D721Med (cell line): ENCODE measurements around the gene COL4A2.

Experiments used
- DNase-seq: peaks from one replicate; pipeline ENCODE4 v3.0.0; 2011; ENCODE audit warnings: low spot score; ENCODE audit not compliant: insufficient read length
- FAIRE-seq: peaks from 2 replicates; lab custom pipeline; 2011; peaks lifted over from hg19 to GRCh38; lab: Jason Lieb, UNC
- TF ChIP-seq, protein P1 (sequence below): IDR thresholded peaks from 2 replicates; pipeline ENCODE4 v1.5.1; 2012; ENCODE audit warnings: mild to moderate bottlenecking, control low read depth; ENCODE audit not compliant: insufficient read depth; ENCODE audit errors: missing control alignments

COL4A2 gene

GRCh38 chr13:110506396-110506795, 199.3 kb downstream of the COL4A2 start:
- TF ChIP-seq, protein P1, sequence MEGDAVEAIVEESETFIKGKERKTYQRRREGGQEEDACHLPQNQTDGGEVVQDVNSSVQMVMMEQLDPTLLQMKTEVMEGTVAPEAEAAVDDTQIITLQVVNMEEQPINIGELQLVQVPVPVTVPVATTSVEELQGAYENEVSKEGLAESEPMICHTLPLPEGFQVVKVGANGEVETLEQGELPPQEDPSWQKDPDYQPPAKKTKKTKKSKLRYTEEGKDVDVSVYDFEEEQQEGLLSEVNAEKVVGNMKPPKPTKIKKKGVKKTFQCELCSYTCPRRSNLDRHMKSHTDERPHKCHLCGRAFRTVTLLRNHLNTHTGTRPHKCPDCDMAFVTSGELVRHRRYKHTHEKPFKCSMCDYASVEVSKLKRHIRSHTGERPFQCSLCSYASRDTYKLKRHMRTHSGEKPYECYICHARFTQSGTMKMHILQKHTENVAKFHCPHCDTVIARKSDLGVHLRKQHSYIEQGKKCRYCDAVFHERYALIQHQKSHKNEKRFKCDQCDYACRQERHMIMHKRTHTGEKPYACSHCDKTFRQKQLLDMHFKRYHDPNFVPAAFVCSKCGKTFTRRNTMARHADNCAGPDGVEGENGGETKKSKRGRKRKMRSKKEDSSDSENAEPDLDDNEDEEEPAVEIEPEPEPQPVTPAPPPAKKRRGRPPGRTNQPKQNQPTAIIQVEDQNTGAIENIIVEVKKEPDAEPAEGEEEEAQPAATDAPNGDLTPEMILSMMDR: no peak
- no peak for DNase-seq
- no peak for FAIRE-seq

- DNase-seq (no peak), FAIRE-seq (no peak)
- TF ChIP-seq, protein P1: no peak
These were observed 199.9 kb downstream of the COL4A2 start for GRCh38 chr13:110506859-110507566.

DNA sequence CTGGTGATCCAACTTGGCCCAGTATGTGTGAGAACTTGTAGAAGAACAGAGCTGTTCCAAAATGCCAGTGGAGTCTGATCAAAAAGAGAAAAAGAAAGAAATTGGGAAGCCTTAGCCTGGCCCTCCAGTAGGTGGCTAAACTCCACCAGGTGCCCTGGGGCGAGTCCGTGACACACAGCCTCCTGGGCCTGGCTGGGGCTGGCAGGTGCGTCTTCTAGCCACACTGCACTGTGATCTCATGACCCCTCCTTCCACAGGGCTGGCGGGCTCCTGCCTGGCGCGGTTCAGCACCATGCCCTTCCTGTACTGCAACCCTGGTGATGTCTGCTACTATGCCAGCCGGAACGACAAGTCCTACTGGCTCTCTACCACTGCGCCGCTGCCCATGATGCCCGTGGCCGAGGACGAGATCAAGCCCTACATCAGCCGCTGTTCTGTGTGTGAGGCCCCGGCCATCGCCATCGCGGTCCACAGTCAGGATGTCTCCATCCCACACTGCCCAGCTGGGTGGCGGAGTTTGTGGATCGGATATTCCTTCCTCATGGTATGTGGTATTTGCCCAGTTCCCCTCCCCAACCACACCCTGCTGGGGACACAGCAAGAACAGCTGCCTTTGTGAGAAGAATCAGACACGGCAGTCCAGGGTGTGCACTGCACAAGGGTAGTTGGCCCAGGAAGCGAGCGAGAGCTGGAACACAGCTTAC, 200.7 kb downstream of the COL4A2 start:
- TF ChIP-seq, protein P1: no peak
- DNase-seq (no peak), FAIRE-seq (no peak)

GRCh38 chr13:110509478-110509926, 202.4 kb downstream of the COL4A2 start:
- FAIRE-seq (no peak), DNase-seq (no peak)
- TF ChIP-seq, protein P1: no peak

GRCh38 chr13:110509971-110510786, 203.1 kb downstream of the COL4A2 start:
- TF ChIP-seq, protein P1: no peak
- no peak for FAIRE-seq

GRCh38 chr13:110511509-110512181, 204.6 kb downstream of the COL4A2 start:
- TF ChIP-seq, protein P1: no peak
- no peak for FAIRE-seq
- DNase-seq: no peak

More at GRCh38 chr13:110509971-110510786, 203.1 kb downstream of the COL4A2 start:
- no peak for DNase-seq
